Progenitor cell of endocrine pancreas (in vitro differentiated cells): ENCODE measurements around the gene FBLN1. TPM values are rescaled to one million over a fixed set of nuclear protein-coding genes. Genes with fewer than 3 reads are reported as not detected.
"Not testable (repeated sequence)": the region's sequence is repeated elsewhere in the genome, so short reads cannot be mapped to it uniquely, and the experiment has no call there.

Experiments
- DNase-seq: peaks from one replicate; pipeline ENCODE4 v3.0.0; 2021; ENCODE audit warnings: low spot score; ENCODE audit not compliant: unreplicated experiment
- H3K27ac Mint-ChIP-seq: 2 replicates; pipeline ENCODE4 v1.8.0; 2021; ENCODE audit warnings: mild to moderate bottlenecking, moderate library complexity, mixed read lengths
- H3K27me3 Mint-ChIP-seq: 2 replicates; pipeline ENCODE4 v1.8.0; 2021; ENCODE audit warnings: mixed read lengths
- H3K36me3 Mint-ChIP-seq: 2 replicates; pipeline ENCODE4 v1.8.0; 2022; ENCODE audit warnings: mixed read lengths; ENCODE audit not compliant: insufficient read depth
- H3K4me1 Mint-ChIP-seq: 2 replicates; pipeline ENCODE4 v1.8.0; 2021; ENCODE audit warnings: low read depth, mixed read lengths
- H3K4me3 Mint-ChIP-seq: 2 replicates; pipeline ENCODE4 v1.8.0; 2021; ENCODE audit warnings: low read depth, mild to moderate bottlenecking, moderate library complexity, mixed read lengths
- H3K9me3 Mint-ChIP-seq: 2 replicates; pipeline ENCODE4 v1.8.0; 2021; ENCODE audit warnings: low read depth, mixed read lengths
- total RNA-seq: library from RNA; stranded (reverse); gene quantifications from 2 replicates; pipeline ENCODE4 v1.2.1, GENCODE V29; 2021
- TF ChIP-seq, protein P1 (sequence below): fragments of 200-600 bp; sonication (generic); IDR thresholded peaks from one replicate; pipeline ENCODE4 v1.5.0; 2021; ENCODE audit warnings: antibody characterized with exemption, mild to moderate bottlenecking; ENCODE audit not compliant: unreplicated experiment

Gene FBLN1
- total RNA-seq, 1 donor from 2014 or later: 258 TPM

DNA sequence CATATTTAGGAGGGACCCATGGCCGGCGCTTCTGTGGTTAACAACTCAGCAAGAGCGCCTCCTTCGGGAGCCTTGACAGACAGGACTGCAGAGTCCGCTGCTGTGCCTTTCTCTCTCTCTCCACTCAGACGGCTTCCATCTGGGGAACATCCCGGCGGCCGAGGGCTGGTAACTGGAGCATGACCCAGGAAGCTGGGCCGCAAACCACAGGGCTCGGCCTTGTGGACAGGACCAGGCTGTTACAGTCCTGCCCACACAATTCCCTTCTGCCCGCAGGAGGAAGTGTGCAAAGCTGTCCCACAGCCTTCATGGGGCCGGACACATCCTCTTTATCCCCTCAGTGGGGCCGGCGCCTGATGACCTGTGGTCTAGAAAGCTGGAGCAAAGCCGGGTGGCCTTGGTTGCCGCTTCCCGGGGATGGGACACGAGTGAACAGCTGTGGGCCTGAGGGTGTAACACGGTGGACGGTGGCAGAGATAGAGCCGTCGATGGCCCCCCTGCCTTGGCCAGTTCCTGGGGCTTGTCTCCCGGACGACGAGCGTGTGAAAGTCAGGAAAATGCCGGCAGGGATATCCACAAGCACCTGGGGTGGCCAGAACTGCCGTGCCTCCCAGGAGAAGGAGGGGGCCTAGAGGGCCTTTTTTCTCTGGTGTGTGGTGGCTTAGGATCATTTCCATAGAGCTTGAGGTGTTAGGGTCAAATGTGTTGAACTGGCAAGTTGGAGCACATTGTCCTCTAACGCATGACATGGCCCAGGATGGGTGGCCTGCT is 50.1 kb downstream of the FBLN1 start:
- Mint-ChIP-seq H3K36me3 (peaks cover 34% of the 10 kb centered on the region), H3K9me3 (peaks cover 3% of the 10 kb centered on the region), H3K4me1 (no peaks in the 10 kb centered on the region), H3K27ac (no peak overlapping the region), H3K4me3 (no peak overlapping the region), H3K27me3 (no peaks in the 10 kb centered on the region)
- no peak for DNase-seq
- TF ChIP-seq, protein P1, sequence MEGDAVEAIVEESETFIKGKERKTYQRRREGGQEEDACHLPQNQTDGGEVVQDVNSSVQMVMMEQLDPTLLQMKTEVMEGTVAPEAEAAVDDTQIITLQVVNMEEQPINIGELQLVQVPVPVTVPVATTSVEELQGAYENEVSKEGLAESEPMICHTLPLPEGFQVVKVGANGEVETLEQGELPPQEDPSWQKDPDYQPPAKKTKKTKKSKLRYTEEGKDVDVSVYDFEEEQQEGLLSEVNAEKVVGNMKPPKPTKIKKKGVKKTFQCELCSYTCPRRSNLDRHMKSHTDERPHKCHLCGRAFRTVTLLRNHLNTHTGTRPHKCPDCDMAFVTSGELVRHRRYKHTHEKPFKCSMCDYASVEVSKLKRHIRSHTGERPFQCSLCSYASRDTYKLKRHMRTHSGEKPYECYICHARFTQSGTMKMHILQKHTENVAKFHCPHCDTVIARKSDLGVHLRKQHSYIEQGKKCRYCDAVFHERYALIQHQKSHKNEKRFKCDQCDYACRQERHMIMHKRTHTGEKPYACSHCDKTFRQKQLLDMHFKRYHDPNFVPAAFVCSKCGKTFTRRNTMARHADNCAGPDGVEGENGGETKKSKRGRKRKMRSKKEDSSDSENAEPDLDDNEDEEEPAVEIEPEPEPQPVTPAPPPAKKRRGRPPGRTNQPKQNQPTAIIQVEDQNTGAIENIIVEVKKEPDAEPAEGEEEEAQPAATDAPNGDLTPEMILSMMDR: no peak

DNA sequence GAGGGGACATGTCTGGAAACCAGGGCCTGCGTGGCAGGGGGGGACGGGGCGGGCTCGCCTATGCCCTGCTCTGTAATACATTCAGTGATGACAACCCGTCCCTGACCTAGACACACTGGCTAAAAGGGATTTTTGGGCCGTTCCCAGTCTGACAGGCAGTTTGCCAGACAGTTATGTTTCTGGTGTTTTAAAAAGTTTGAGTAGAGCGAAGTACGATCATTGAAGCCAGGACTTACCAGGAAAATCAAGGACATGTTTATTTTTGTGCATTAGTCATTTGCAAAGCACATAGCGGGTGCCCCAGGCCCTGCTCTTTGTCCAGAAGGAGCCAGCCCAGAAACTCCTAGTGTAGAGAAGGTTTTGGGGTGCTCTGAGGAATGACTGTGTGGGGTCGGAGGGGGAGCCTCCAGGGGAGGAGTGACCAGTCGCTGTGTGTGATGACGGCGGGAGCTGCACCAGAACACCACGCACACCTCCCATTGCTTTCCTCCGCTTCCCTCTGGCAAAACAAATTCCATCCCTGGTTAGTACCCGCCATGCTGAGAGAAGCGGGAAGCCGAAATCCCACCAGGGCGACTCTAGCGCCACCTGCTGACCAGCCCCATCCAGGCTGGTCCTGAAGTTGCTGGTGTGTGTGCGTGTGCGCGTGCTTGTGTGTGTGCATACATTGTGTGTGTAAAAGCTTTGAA is 50.8 kb downstream of the FBLN1 start:
- H3K27ac Mint-ChIP-seq: no peak overlapping the region
- H3K27me3 Mint-ChIP-seq: no peaks in the 10 kb centered on the region
- H3K36me3 Mint-ChIP-seq: peaks cover 40% of the 10 kb centered on the region
- H3K4me1 Mint-ChIP-seq: no peaks in the 10 kb centered on the region
- no peak overlapping the region for H3K4me3 Mint-ChIP-seq
- TF ChIP-seq, protein P1: peak; percentile 90
- peaks cover 4% of the 10 kb centered on the region for H3K9me3 Mint-ChIP-seq
- peak; percentile 77 for DNase-seq

DNA sequence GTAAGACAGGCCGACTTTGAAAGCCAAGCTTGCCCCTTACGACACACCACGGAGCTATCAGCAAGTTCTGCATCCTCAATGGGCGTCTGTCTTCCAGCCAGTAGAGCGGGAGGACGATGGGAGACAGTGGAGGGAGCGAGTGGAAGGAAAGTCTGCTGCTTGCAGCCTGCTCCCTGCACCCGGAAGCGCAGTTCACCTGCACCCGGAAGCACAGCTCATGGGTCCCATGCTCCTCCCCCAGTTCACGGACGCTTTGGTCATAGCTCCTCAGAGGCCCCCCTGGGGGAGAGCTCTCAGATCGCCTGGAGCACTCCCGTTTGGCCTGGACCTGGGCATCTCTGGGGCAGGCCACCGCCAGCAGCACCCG is 51.3 kb downstream of the FBLN1 start:
- H3K27ac Mint-ChIP-seq: no peak overlapping the region
- peaks cover 45% of the 10 kb centered on the region for H3K36me3 Mint-ChIP-seq
- TF ChIP-seq, protein P1: no peak
- H3K4me3 Mint-ChIP-seq: no peak overlapping the region
- no peak for DNase-seq
- no peaks in the 10 kb centered on the region for H3K27me3 Mint-ChIP-seq
- peaks cover 6% of the 10 kb centered on the region for H3K9me3 Mint-ChIP-seq
- H3K4me1 Mint-ChIP-seq: no peaks in the 10 kb centered on the region

DNA sequence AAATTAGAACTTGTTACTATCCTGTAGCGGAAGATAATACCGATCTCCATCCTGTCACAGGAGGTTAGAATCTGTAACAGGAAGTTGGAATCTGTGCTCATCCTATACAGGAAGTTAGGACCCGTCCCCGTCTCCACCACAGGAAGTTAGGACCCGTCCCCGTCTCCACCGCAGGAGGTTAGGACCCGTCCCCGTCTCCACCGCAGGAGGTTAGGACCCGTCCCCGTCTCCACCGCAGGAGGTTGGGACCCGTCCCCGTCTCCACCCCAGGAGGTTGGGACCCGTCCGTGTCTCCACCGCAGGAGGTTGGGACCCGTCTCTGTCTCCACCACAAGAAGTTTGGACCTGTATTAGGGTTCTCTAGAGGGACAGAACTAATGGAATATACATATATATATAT is 52.2 kb downstream of the FBLN1 start:
- no peak overlapping the region for H3K4me3 Mint-ChIP-seq
- H3K36me3 Mint-ChIP-seq: peaks cover 49% of the 10 kb centered on the region
- H3K27me3 Mint-ChIP-seq: no peaks in the 10 kb centered on the region
- TF ChIP-seq, protein P1: no peak
- no peak for DNase-seq
- H3K27ac Mint-ChIP-seq: no peak overlapping the region
- no peaks in the 10 kb centered on the region for H3K4me1 Mint-ChIP-seq
- peaks cover 12% of the 10 kb centered on the region for H3K9me3 Mint-ChIP-seq

DNA sequence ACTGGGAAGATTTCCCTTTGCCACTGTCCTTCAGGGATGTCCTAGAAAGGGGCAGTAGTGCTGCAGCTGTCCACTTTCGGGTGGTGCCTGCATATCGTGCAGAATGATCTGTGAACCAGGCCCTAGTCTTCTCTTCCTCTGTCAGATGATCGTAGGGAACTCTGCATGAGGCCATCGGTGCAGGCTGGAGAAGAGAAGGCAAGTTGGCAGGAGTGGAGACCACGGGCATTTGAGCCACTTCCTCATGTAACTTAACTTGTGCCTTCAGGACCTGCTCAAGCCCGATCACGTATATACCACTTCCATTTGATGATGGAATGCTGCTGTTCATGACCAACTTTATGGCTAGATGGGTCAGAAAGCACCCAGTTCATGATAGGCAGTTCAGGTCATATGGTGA is 55.2 kb downstream of the FBLN1 start:
- peaks cover 22% of the 10 kb centered on the region for H3K9me3 Mint-ChIP-seq
- H3K36me3 Mint-ChIP-seq: peaks cover 66% of the 10 kb centered on the region

DNA sequence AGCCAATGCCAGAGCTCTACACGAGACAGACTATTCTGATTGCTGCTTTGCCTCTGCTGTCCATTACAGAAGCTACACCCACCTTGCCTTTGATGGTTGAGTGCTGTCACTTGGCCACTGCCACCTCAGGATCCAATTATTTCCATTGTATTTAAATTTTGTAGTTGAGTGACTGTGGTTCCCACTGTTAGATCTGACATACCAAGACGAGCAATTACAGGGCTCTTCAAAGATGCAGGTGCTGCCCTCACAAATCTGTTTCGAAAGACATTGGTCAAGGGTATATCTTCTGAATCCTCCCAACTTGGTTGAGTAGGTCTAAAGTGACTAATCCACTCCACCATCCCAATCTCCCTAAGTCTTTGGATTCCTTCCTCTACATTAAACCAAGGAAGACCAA is 57.4 kb downstream of the FBLN1 start:
- not testable (repeated sequence) for H3K4me1 Mint-ChIP-seq, H3K4me3 Mint-ChIP-seq, H3K27ac Mint-ChIP-seq, H3K27me3 Mint-ChIP-seq, DNase-seq
- Mint-ChIP-seq H3K36me3 (peaks cover 72% of the 10 kb centered on the region), H3K9me3 (peaks cover 22% of the 10 kb centered on the region)

More for the DNA sequence above, 55.2 kb downstream of the FBLN1 start:
- H3K27ac Mint-ChIP-seq, DNase-seq, H3K27me3 Mint-ChIP-seq, H3K4me1 Mint-ChIP-seq, H3K4me3 Mint-ChIP-seq: not testable (repeated sequence)

DNA sequence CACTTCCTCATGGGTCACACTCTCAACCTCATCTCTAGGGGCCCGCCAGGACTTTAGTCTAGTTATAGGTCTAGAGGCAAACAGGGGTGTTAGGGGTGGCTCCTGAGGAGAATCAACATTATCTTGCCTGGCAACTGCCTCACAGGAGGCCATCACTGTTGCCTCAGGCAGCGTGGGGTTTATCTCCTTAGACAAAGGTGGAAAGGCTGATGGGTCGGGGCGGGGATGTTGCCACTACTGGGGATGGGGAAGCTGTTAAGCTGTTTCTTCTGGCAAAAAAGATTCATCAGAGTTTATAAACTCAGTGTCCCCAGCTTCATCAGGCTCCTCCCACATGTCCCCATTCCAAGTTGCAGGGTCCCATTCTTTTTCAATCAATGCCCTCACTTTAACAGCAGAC is 58.1 kb downstream of the FBLN1 start:
- peaks cover 22% of the 10 kb centered on the region for H3K9me3 Mint-ChIP-seq
- H3K4me1 Mint-ChIP-seq, H3K4me3 Mint-ChIP-seq, DNase-seq, H3K27ac Mint-ChIP-seq, H3K27me3 Mint-ChIP-seq: not testable (repeated sequence)
- peaks cover 66% of the 10 kb centered on the region for H3K36me3 Mint-ChIP-seq
